Hematopoietic multipotent progenitor cell treated with erythropoietin and hydrocortisone succinate and interleukin-3 and kit ligand, for 17 days (in vitro differentiated cells): Measurements from ENCODE around the gene ABHD2.
A peak's percentile ranks its signal among the peaks of the same experiment; 100 is the strongest.

Experiments used
- DNase-seq: peaks from one replicate; pipeline ENCODE4 v3.0.0-alpha.2; 2015; ENCODE audit warnings: low spot score

ABHD2 gene

GRCh38 chr15:89195836-89196235 lies 107.6 kb downstream of the ABHD2 start:
- DNase-seq, result no peak

- DNase-seq, result no peak
Measured at GRCh38 chr15:89196241-89196640, 108.0 kb downstream of the ABHD2 start.

GRCh38 chr15:89196994-89197393 lies 108.7 kb downstream of the ABHD2 start:
- DNase-seq, result no peak

- DNase-seq, result no peak
Measured at GRCh38 chr15:89197503-89197971, 109.3 kb downstream of the ABHD2 start.

GRCh38 chr15:89198196-89198595 lies 109.9 kb downstream of the ABHD2 start:
- no peak for DNase-seq

- no peak for DNase-seq
Measured at GRCh38 chr15:89198934-89199333, 110.7 kb downstream of the ABHD2 start.

- DNase-seq, result no peak
Measured at GRCh38 chr15:89199746-89200145, 111.5 kb downstream of the ABHD2 start.

- DNase-seq, result no peak
Measured at GRCh38 chr15:89200182-89200581, 111.9 kb downstream of the ABHD2 start.

GRCh38 chr15:89201465-89202005 lies 113.3 kb downstream of the ABHD2 start:
- no peak for DNase-seq

- no peak for DNase-seq
Measured at GRCh38 chr15:89203705-89204273, 115.5 kb downstream of the ABHD2 start.

- DNase-seq, result no peak
Measured at GRCh38 chr15:89205991-89206585, 117.8 kb downstream of the ABHD2 start.

GRCh38 chr15:89206908-89207331 lies 118.7 kb downstream of the ABHD2 start:
- DNase-seq, result peak; percentile 66

- DNase-seq, result no peak
Measured at GRCh38 chr15:89208256-89208655, 120.0 kb downstream of the ABHD2 start.

- DNase-seq, result no peak
Measured at GRCh38 chr15:89209057-89209456, 120.8 kb downstream of the ABHD2 start.

GRCh38 chr15:89211678-89212170 lies 123.5 kb downstream of the ABHD2 start:
- no peak for DNase-seq

- DNase-seq, result no peak
Measured at GRCh38 chr15:89215627-89216026, 127.4 kb downstream of the ABHD2 start.

- DNase-seq, result no peak
Measured at GRCh38 chr15:89217031-89217430, 128.8 kb downstream of the ABHD2 start.

GRCh38 chr15:89217686-89218376 lies 129.6 kb downstream of the ABHD2 start:
- DNase-seq, result no peak

- DNase-seq, result no peak
Measured at GRCh38 chr15:89218531-89218930, 130.3 kb downstream of the ABHD2 start.

- DNase-seq, result no peak
Measured at GRCh38 chr15:89221543-89221942, 133.3 kb downstream of the ABHD2 start, which contains the start of gene RLBP1. Gene RLBP1, minus strand, starts transcription at chr15:89221579. Its CDS starts 2,604 bp downstream, at chr15:89218975.

- no peak for DNase-seq
Measured at GRCh38 chr15:89225588-89225987, 137.3 kb downstream of the ABHD2 start.

GRCh38 chr15:89226359-89227221 lies 138.3 kb downstream of the ABHD2 start:
- no peak for DNase-seq
